Epithelial cell of prostate (primary cell): ENCODE results near the gene CREM.

Source experiments
- DNase-seq: peaks from one replicate; pipeline ENCODE4 v3.0.0-alpha.2; 2011; ENCODE audit warnings: low read depth, low spot score
- H3K27ac ChIP-seq: fragments of 450-650 bp; 2 replicates; pipeline ENCODE4 v1.5.1; 2017; ENCODE audit warnings: mild to moderate bottlenecking

CREM gene

DNA sequence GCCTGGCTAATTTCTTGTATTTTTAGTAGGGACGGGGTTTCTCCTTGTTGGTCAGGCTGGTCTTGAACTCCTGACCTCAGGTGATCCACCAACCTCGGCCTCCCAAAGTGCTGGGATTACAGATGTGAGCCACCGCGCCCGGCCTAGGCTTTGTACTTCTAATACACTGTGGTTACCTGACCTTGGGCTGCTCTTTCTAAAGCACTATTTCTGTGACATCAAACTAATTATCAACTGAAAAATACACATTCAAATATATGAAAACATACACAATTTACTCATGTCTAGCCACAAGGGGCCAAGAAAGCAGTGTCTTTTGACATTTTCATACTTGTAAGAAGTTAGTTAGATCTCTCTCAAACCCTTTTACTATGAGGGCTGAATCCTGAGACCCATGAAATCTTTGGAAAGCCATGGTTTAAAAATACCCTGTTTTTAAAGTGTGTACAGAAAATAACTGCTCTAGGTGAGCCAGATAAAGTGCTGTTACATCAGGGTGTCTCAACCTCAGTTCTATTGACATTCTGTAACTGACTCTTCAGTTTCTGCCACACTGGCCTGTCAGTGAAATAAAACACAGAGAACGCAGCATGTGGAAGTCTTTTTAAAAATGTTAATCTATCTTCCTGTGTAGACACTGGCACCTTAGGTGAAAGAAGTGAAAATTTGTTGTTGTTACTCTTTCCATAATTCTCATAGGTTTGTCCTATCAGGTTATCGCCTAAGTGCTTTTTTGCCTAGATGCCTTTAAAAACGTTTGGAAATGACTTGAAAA, 58.8 kb downstream of the CREM start:
- no peak overlapping the region for H3K27ac ChIP-seq
- DNase-seq, result no peak

DNA sequence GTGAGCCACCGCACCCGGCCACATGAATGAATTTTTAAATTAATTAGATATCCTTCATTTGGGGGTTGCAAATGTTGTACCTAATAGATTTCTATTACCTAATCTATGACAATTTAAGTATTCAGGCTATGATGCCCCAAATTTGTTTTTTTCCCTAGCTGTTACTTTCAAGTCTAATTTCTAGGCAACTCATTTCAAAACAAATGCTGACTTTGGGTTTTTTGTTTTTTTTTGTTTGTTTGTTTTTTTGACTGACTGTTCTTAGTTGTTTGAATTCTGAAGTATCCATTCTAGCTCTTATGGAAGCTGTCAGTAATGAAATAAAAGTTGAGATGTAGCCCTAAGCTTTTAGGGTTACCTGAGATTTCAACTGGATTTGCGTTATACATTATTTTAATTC, 62.3 kb downstream of the CREM start:
- H3K27ac ChIP-seq, result no peak overlapping the region
- DNase-seq, result no peak

DNA sequence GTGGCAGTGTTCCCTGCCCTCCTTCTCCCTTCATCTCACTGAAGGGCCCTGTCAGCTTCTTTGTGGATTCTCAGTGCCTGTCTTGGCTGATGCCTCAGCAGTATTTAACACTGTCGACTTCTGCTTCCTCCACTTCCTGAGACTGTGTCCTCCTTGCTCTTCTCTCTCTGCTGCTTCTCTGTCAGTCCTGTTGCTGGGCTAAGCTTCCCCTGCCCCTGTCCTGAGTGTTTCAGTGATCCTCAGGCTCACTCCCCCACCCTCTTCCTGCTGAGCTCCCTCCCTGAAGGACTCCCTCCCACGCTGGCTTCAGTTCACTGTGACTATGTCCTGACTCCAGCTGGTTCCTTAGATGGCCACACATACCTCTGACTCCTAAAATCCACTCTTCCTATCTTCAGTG, 64.9 kb downstream of the CREM start:
- no peak overlapping the region for H3K27ac ChIP-seq
- DNase-seq, result no peak

DNA sequence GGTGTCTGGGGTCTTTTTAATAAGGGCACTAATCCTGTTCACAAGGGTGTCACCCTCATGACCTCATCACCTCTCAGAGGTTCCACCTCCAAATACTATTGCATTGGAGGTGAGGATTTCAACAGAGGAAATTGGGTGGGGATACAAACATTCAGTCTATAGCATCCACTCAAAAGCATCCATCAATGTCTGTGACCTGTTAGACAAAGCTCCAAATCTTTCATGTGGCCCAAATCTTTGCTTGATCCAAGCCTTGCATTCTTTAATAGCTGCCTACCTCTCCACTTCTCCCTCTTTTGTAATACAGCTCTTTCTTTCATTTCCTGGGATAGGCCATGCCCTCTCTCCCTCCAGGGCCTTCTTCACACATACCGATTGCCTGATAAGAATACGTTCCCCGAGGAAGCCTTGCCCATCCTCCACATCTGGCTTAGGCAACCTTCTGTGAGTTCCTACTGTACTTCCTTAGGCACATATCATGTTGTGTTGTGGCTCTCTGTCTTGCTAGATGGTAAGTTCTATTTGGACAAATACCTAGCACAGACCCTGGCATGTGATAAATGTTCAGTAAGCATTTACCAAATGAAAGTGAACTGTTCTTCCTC, 66.1 kb downstream of the CREM start:
- no peak for DNase-seq
- no peak overlapping the region for H3K27ac ChIP-seq

DNA sequence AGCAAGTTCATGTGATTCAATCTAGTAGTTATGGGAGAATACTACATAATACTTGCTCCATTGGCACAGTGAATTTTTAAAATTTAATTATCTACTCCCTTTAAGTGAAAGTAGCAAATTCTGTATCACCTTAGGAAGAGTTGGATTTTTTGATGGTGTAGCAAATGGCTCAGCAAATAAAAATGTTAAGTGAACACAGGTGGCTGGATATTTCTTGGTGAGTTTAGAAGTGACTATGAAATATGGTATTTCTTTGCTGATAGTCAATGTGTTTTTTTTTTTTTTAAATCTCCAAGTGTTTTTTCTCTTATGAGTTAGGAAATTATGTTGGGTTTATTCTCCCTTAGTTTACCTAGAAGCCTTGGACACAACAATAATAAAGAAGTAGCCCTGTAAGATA, 67.8 kb downstream of the CREM start:
- DNase-seq, result no peak
- H3K27ac ChIP-seq, result peak overlapping the region; percentile 88

DNA sequence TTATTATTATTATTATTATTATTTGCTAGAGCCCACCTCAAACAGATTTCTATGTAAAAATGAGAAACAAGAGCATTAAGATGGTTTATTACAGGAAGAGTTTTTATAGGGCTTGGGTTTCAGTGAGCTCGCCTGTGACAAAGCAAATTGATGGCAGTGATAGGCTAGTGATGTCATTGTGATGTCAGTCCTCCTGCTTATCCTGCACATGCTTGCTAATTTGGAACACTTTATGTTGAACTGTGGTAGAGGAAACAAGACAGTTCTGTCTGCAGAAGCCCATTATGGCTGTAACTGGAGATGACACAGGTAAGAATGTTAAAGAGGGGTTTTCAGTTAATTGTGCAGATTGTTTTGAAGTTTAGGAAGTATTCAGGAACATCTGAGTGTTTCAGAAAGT, 68.3 kb downstream of the CREM start:
- peak overlapping the region; percentile 88 for H3K27ac ChIP-seq
- no peak for DNase-seq

DNA sequence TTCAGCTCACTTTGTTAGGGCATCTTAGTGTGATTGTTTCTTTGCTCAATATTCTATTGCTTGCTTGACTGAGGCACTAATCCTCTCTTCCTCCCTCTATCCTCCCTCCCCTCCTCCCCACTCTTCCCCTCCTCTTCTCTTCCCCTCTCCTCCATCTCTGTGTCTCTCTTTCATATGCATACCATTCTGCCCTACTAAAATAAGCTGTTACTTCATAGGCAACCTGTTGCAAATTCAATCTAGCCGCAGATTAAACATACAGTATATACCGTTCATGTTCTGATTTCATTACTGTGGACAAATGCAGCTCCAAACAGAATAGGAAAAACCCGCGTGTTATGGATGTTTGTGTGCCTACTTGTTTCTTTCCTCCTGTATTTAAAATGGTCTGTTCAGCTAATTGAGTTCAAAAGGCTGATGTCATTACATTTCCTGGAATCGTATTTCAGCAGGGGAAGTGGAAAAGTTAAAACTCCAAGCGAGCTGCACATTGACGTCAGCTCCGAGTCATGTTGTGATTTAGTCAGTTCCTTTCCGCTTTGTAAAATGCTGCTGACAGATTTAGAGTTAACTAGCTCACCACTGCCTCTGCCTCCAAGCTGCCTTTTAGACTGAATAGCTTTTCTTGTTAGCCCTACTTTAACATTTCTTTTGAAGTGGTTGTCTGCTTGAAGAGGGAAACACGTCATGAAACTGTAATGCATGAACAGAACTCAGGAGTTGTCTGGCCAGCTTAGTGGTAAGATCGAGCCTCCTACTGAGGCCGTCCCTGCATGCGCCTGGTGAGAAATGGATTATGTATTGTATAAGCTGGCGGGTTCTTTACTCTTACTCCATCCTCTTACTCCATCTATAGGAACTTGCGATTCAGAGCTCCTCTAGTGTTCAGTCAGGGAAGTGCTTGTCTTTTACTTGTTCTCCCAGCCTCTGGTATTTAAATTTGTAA, 69.0 kb downstream of the CREM start:
- H3K27ac ChIP-seq, result peak overlapping the region; percentile 88
- peak; percentile 62 for DNase-seq

DNA sequence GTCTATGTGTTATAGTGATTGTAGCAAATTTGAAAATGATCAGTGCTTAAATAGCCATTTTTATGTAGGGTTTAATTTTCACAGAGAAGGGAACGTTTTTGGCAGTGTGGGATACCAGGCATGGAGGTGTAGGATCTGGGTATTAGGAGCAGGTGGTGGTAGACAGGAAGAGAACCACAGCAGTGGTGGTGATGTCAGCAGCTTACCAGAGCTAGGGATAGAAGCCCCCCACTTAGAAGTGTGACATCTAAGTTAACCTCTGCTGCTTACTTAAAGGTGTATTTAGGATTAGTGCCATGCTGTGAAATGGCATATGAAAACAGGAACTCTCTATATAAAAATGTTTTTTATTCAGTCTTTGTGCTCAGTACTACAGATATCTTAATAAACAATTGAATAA, 73.8 kb downstream of the CREM start:
- no peak overlapping the region for H3K27ac ChIP-seq
- DNase-seq, result no peak

DNA sequence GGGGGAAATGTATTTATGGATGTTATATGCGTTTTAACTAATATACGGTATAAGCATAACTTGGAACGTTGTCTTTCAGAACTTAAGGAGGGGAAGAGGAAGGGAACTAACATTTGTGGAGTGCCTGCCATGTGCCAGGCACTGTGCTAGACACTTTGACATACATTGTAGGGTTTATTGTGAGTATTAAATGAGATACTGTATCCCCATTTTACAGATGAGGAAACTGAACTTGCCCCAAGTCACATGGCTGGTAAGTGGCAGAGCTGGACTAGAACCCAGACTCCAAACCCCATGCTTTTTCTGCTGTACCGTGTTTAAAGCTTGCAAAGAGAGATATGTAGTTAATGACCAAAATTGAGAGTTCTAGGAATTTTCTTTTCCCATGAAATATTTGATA, 74.6 kb downstream of the CREM start:
- no peak for DNase-seq
- H3K27ac ChIP-seq, result no peak overlapping the region

DNA sequence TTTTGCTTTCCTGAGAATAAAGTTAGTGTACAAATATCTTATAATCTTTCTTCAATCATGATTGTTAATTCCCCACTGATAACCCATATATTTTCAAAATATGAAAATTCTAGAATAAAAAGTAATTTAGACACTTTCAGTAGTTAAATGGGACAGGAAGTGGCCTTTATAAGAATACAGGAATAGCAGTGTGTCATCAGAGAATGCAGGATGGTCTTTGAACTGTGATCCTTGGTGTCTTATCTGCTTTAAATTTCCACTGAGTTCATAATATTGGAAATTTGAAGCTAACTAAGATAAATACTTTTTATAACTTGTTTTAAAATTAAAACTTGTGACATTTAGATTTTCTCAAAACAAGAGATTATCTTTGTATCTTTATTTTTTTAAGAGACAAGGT, 75.4 kb downstream of the CREM start:
- H3K27ac ChIP-seq, result no peak overlapping the region
- no peak for DNase-seq

DNA sequence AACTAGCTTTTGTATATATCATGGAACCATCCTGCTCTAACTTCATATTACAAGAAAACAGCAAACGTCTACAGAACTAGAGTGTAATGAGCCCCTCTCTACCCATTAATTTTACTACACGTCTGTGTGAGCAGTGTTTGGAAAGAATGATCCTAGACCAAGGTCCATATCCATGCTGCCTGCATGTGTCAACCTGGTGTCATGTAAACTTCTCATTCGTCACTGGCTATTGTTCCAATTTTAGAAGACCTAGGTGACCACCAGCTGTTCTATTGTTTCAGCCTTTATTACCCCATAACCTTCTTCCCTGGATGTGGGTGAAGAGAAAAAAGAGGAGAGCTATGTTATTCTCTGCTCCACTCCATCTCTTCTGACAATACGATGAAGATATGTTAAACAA, 77.1 kb downstream of the CREM start:
- no peak overlapping the region for H3K27ac ChIP-seq
- DNase-seq, result no peak

DNA sequence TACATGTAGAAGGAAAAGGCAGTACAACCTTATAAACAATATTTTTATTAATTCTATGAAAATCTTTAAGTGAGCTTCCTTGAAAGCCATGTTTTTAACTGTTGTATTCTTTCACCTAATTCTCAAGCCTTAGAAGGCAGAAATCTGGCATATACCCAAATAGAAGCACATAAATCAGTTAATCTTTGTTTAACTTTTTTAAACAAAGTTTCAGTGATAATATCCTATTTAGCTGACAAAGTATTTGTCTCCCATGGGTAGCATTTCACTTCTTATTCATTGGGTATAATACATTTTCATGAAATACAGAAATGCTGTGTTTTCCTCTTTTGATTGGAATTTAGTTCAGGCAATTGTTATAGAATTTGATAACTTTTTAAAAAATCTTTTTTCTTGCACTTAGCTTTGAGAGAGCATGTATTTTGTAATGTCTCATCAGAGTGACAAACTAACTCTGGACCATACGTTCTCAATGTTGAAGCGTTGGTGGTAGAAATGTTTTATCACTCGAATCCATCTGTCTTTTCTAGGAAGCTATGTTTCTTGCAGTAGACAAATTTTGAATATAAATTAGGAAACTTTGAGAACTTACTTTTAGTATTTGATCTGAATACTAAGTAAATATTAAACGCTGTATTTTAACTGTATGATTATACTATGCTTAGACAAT, 78.1 kb downstream of the CREM start:
- no peak for DNase-seq
- H3K27ac ChIP-seq, result no peak overlapping the region

DNA sequence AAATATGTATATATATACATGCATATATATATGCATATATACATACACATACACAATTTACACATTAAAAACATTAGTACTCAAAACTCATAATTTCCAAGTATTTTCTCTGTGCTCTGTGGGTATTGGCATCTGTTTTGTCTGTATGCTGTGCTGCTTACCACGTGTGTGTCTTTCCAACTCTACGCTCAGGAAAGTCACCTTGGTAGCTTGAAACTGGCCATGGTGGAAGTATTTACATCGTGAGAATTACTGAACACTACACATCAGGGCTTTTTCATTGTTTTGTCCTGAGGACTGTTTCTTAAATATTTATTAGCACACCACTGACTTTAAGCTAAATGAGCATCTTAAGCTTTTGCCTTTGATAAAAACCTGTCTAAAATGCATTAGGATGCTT, 79.6 kb downstream of the CREM start:
- DNase-seq, result no peak
- no peak overlapping the region for H3K27ac ChIP-seq

DNA sequence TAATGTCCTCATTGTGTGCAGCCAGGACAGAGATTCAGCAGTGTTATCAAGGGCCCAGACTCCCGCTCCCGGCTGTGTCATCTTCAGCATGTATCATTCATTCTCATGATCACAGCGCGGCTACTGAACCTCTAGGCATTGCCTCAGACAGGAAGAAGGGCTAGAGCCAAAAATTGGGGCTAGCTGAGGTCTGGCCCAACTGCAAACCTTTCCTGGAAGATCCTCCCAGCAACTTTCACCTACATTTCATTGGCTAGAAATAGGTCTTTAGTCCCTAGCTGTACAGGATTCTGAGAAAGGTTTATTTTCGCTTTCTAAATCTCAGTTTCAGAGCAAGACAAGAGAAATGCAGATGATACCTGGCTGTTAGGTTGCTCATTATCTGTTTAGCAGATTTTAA, 81.9 kb downstream of the CREM start:
- H3K27ac ChIP-seq, result no peak overlapping the region
- DNase-seq, result no peak

DNA sequence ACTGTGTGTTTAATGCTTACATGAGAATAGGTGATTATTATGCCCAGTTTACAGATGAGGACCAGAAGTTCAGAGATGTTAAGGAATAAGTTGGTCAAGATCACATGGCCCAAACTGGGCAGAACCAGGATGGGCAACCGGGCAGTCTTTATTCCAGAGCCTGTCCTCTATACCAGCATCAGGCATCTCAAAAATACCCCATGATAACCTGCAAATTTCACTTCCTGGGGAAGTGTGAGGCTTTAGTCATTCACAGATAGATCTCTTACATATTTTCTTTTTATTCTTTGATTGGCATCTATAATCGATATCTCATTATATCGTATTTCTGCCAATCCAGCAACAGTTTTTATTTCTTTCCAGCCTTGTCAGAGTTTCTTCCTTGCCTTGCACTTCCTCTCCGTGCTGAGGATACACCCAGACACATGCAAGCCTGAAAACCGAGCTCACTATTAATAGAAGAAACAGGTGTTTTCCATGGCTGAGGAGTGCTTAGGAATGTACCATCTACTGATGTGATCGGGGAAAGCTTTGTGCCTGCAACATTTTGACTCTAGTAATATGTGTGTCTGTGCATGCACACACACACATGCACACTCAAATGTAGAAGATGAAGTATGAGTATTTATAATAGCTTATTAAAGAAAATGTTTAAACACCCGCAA, 82.4 kb downstream of the CREM start:
- no peak for DNase-seq
- H3K27ac ChIP-seq, result no peak overlapping the region

DNA sequence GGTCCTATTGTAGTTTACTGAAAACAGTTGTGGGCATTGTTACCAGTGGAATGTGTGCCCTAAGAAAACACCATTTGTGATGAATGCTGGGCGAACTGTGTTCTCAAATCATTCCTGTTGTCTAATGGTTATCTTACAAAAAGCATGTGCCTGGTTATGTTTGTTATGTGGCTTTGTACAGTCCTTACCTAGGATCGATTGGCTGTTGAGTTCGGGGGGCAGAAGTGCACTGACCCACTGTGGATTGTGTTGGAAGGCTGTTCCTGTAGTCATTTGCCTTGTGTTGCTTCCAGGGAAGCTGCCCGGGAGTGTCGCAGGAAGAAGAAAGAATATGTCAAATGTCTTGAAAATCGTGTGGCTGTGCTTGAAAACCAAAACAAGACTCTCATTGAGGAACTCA, 84.3 kb downstream of the CREM start:
- DNase-seq, result no peak
- H3K27ac ChIP-seq, result no peak overlapping the region

DNA sequence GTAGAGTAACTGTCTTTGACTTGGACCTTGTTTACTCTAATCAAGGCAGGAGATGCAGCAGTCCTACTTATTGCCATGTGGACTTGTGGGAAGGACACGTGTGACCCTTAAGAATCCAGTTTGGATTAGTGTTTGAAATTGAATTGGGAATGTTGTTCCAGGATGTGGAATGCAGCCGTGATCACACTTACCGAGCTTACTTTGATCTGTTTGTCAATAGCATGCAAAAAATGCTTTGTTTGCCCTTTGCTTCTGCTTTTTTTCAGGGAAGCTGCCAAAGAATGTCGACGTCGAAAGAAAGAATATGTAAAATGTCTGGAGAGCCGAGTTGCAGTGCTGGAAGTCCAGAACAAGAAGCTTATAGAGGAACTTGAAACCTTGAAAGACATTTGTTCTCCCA, 84.7 kb downstream of the CREM start:
- no peak overlapping the region for H3K27ac ChIP-seq
- no peak for DNase-seq

DNA sequence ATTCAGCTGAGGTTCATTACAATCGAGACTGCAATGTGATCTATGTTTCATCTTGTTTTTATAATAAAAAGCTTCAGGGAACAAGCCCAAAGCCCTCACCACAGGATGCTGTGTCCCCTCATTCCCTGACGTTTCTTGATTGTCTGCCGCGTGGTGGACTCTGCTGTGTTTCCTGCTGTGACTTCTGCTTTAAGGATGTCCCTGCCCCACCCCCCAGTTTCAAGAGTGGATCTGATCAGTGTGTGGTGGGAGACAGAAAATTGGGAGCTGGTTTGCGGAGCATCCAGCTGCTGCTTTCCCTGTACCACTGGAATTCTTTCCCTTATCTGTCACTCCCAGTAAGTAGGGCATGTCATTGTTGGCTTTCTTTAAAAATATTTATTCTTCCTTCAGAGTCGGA, 86.2 kb downstream of the CREM start:
- no peak overlapping the region for H3K27ac ChIP-seq
- no peak for DNase-seq

DNA sequence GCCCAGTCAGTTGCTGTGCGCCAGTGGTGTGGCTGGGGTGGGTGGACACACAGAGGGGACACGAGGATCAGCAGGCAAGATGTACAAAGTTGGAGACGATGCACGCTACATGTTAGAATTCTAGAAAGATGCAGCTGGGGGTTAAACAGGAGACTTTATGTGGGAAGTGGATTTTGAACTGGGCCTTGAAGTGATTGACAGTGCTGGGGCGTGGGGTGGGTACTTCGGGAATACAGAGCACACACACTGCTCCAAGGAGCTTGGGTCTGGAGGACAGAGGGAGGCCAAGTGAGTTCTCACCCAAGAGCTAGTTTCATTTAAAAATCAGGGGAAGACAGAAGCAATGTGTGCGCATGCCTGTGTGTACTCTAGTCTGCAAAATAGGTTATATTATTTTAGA, 87.1 kb downstream of the CREM start:
- no peak overlapping the region for H3K27ac ChIP-seq
- no peak for DNase-seq

DNA sequence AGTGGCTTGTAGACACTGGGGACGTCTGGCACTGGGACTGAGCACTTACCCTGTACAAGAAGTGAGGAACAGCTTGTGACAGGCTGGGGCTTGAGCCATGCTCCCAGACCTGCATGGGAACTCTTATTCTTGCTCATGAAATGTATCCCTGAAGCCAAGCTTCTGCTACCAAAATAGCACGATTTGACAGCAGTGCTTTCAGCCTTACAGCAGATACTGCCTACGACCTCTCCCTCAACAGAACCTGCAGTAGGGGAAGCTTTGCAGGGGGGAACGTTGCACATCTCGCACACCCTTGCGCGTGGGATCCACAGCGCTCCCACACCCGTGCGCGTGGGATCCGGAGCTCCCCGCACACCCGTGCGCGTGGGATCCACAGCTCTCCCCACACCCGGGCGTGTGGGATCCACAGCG, 88.0 kb downstream of the CREM start:
- no peak for DNase-seq

More for the DNA sequence above, 88.0 kb downstream of the CREM start:
- H3K27ac ChIP-seq, result no peak overlapping the region
